Measurements from ENCODE around the gene RIMS1.

DNA sequence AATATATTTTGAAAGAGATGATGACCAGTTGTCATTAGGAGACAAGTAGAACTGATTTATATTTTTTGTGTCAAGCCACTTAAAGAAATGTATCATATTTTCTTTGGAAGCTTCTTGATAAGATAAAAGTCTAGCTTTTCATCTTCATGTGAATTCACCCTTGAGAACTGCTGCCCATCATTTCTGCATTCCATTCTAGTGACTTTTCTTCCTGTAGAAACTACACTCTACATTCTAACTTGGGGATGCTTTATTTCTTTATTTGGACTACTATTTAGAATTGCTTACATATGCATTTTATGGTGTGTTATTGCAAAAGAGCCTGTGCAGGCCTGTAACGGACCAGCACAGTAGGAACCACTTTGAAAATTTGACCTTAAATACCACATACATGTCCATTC is 400.6 kb downstream of the RIMS1 start:
- TF ChIP-seq, protein P1, sequence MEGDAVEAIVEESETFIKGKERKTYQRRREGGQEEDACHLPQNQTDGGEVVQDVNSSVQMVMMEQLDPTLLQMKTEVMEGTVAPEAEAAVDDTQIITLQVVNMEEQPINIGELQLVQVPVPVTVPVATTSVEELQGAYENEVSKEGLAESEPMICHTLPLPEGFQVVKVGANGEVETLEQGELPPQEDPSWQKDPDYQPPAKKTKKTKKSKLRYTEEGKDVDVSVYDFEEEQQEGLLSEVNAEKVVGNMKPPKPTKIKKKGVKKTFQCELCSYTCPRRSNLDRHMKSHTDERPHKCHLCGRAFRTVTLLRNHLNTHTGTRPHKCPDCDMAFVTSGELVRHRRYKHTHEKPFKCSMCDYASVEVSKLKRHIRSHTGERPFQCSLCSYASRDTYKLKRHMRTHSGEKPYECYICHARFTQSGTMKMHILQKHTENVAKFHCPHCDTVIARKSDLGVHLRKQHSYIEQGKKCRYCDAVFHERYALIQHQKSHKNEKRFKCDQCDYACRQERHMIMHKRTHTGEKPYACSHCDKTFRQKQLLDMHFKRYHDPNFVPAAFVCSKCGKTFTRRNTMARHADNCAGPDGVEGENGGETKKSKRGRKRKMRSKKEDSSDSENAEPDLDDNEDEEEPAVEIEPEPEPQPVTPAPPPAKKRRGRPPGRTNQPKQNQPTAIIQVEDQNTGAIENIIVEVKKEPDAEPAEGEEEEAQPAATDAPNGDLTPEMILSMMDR (IDR thresholded peaks at IDR 0.05) = no peak
- TF ChIP-seq EZH2 (IDR thresholded peaks at IDR 0.05; ENCODE audit: borderline replicate concordance, insufficient read depth, low read depth, low read length, poor library complexity, severe bottlenecking) = no peak

Measured in B cell (primary cell).